HG03521 (cell line): ENCODE results near the gene AMBRA1.
A peak's percentile ranks its signal among the peaks of the same experiment; 100 is the strongest.

Source experiments
- ATAC-seq: cut with Tn5 transposase; IDR thresholded peaks from one replicate; pipeline ENCODE4 v1.9.1; 2021; ENCODE audit warnings: mild to moderate bottlenecking, moderate library complexity; ENCODE audit not compliant: unreplicated experiment

Gene AMBRA1

DNA sequence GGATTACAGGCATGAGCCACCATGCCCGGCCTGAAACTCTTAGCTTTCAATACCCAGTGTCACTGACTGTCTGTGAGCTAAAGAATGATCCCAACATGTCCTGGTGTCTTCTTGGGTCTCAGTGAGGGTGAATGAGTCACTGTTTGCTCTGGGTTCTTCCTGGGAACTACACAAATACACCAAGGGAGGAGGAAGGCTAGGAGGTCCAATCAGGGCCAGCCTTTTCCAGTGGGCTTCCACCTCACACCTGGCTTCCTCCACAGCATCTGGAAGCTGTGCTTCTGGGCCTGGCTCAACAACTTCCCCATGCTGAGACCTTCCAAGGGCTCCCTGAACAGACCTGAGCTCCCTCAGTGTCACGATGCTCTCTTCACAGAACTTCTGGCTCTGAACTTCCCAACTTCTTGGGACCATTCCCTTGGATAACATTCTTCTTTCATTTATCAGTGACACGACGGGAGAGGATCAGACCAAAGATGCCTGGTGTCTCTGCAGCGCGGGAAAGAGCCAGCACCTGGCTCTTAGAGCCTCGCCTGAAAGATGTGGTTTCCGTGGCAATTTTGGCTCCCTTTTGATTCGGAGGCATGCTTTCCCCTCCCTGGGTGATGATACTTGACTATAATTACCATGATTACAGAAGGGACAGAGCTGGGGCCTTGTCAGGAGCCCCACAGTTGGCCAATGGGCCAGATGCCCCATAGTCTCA, 179.9 kb downstream of the AMBRA1 start:
- no peak for ATAC-seq

DNA sequence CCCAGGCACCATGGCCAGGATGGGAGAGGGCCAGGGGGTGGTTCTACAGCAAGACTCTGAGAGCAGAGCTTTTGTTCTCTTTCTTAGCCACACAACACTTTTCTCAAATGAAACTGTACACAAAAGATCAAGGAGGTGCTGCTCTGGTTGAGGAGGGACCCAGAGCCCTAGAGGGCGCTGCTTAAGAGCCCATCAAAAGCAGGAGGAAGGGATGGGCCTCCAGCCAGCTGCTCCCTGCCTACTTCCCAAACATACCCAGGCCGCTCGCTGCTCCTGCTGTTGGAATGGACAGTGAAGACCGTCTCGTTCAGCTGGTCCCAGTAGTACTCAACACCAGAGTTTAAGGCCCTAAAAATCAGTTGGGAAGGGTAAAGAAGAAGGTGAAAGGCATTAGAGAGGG, 183.8 kb downstream of the AMBRA1 start:
- ATAC-seq, result no peak

DNA sequence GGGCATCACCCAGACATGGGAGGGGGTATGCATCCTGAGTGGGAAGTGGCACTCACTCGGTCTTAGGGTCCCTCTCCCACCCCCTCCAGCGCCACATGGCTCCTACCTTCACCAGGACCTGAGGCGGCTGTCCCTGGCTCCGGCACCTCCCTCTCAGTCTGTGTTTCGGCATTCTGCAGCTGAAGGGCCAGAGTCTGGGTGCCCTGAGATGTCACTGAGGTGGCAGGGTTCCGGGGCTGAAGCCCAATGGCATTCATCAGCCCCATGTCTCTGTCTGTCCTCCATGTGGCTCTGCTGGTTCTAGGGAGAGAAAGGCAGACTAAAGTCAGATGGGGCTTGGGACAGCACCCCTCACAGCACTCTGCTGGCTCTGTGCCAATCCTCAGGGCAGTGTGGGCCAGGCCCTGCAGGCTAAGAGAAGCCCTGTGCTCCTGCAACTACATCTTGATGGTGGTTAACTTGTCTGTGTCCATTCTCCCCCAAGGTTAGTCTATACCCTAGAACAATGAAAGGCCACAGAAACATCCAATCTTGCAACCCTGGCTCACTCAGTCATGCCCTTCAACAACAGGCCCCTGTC, 185.3 kb downstream of the AMBRA1 start:
- ATAC-seq, result no peak

DNA sequence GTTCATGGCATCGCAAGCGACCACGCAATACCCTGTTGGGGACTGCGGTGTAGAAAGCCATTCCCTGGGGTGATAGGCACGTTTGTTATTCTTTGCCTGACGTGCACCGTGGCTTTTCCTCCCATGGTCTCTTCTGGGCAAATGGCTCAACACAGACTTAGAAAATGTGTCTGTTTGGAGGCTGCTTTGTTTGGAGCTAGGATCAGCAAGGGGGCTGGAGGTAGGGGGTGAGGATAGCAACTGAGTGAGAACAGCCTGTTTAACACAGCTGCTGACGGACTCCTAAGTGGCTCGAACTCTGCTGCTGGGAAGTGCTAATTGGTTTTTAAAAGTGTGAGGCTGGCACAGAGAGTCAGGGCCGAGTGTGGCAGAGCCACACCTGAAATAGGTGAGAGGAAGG, 186.2 kb downstream of the AMBRA1 start:
- no peak for ATAC-seq

DNA sequence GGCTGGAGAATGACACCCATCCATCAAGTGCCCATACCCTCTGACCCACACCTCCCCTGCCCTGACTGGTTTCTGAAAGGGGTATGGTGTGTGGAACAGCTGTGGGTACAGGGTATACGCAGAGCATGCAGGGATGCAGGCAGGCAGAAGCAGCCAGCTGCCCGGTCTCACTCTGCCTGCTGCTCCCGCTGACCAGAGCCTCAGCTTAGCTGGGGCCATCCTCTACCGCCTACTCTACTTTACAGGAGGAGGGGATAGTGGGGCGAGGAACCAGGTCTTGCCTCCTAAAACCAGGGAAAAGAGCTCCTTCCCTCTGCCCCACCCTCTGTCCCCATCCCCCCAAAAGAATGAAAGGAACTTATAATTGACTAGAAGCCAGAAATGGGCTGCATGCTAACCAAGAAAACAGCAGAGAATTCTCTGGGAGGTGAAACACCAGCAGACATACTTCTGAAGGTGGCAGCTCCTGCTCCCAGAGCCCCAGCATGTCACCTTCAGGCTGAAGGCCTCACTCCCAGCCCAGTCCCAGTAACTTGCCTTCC, 189.3 kb downstream of the AMBRA1 start:
- no peak for ATAC-seq

DNA sequence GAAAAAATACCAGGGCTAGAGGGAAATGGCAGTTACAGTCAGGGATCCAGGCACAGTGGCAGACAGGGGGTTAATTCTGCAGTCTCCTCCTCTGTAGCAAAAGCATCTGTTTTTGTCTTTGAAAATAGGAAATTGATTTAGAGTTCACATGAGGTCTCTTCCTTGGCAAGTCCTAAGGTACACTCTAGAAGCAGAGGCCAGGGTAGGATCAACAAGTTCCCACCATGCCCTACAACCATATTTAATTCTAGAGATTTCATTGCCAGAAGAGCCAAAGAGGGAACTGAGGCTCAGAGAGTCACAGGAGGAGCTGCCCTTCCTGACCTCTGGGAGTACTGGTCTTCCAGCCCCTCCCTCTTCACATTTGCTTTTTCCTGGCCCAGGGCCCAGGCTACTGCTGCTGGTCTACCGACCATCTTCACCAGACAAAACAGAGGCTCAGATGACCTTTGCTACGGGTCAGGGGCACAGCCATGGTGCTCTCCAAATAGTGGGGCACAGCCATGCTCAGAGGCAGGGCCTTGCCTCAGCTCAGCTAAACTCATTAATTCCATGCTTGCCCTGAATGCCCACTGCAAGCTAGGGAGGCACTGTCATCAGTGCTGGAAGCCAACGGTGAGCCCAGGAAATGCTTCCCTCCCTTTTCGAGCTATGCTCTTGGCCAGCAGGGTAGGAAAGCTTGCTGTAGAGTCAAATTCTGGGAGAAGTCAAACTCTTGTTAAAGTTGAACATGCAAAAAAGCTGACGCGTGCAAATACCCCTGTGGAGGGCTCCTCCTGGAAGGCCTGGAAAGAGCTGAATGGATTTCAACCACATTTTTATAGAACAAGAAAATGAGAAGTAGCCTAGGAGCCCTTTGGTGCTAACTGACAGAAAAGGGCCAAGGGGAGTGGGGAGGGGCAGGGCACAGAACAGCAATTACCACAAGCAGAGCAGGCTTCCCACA, 190.6 kb downstream of the AMBRA1 start:
- ATAC-seq, result no peak

DNA sequence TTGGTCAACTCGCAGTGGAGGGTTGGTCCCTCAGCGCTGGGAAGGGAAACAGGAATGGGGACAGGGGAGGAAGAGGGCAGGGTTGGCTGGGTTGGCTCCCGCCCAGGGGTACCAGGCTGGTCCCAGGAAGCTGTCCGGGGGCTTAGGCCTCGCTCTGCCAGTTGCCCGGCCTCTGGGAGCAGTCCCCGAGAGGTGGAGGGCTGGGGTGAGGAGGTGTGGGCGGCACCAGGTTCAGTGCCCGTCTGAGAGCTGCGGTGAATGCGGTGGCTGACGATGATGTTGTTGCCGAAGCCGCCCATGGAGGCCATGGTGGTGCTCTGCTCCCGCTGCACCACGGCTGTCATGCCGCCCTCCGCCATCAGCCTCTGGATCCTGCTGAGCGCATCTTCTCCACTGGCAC, 196.3 kb downstream of the AMBRA1 start:
- no peak for ATAC-seq

DNA sequence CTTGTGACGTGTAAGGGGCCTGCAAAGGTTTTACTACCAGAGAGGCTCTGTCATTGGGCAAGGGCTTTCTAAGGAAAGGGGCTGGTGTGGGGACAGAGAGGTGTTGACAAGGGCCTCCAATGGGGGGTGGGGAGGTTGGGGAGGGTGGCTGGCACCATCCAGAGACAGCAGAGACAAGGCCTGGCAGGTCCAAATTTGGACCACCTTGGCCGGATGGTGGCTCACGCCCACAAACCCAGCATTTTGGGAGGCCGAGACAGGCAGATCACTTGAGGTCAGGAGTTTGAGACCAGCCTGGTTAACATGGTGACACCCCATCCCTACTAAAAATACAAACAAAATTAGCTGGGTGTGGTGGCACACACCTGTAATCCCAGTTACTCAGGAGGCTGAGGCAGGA, 200.1 kb downstream of the AMBRA1 start:
- no peak for ATAC-seq

DNA sequence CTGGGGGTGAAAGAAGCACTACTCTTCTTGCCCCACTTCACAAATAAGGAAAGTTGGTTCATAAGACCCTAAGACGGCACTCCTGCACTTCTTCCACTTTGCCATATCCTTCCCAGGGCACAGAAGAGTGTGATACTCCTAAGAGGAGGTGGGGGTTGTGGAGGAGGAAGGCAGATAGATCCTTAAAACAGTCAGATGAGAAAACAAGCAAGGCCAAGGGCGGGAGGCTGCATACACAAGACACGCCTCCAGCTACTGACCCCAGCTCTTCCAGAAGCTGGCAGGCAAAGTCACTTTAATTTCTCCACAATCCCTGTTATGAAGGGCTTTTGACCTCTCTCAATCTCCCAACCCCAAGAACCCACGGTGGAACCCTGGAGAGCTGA, 200.6 kb downstream of the AMBRA1 start:
- ATAC-seq, result no peak

DNA sequence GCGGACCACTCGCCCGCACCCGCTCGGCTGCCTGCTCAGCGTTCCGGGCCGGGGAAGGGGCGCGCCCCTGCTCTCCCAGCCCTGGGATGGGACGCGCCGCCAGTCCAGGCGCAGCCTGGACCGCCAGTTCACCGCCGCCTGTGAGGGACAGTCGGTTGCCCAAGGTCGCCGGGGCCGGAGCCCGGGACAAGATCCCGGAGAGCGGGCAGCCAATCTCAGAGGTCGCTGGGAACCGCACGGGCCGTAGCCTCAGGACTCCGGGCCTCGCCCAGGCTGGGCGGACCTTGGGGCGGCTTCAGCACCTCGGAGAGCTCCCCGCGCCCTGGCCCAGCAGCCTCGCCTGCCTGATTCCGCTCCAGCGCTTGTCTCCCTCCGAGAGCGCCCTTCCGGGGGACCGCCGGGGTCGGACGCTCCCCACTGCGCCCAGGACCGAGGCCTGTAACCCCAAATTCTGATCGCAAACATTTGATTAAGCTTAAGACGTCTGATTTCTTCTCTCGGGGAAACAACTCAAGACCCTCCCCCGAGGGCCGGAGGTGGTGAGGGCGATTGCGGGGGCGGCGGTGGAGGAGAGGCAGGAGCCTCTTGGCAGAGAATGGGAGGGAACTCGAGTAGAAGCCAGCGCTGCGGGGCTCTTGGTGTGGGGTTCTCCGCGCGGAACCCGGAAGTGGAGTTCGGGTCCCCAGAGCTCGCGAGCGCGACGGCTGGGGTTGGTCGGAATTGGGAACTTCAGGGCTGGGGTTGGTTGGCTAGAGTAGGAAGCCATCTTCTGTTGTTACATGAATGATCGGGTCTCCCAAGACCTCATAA, 201.2 kb downstream of the AMBRA1 start:
- ATAC-seq, result peak; percentile 63

DNA sequence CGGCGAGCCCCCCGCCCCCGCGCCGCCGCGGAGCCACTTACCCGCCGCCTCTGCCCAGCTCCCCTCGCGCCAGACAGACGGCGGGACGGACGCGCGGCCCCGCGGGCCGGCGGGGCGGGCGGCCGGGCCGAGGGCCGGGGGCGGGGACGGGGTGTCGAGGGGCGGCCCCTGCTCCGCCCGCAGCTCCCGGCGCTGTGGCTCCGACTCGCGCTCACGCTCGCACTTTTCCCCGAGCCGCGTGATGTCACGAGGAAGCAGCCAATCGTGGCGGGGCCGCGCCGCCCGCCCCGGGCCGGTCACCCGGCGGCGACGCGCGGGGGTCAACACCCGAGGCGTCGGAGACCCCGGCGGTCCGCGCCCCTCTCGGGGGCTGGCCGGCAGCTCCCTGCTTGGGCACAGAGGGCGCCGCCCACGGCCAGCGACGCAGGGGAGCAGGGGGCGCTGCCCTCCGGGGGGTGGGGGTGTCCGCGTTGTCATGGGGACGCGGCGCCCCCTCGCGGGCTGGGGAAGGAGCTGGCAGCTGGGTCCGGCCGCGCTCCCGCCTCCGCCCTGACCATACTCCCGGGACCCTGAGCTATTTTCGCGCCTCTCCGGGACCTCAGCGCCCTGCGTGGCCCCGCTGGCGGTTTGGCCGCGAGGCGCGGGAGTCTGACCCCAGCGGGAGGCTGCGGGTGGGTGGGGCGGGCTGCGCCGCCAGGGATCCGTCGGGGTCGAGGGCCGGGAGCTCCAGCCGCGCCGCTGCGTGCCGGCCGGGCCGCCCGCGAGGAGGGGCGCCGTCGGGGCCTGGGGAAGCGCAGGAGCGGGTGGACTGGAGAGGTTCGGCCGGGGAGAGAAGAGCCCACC, 202.0 kb downstream of the AMBRA1 start, which contains the start of gene CHRM4:
Gene CHRM4 (minus strand): TSS at position 199 of the 843 bp plus-strand sequence. CDS start 5,219 bp downstream, outside the sequence.
- peak; percentile 11 for ATAC-seq

DNA sequence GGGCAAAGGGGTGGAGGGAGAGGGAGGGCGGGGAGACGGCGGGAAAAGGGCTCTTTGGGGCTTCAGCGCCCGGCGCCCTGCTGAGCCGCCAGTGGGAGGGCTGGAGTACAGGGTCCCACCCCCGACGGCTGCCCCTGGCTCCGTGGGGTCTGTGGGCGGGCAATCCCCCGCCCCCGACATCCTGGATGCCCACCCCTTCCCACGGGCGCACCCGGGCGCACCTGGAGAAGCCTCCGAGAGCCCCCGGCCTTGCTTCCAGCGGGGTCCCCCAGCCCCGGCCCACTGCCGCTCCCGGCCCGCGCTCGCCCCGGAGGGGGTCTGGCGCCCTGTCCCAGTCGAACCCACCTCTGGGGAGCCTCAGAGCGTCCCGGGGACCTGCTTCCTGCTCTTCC, 202.6 kb downstream of the AMBRA1 start:
- ATAC-seq, result no peak

DNA sequence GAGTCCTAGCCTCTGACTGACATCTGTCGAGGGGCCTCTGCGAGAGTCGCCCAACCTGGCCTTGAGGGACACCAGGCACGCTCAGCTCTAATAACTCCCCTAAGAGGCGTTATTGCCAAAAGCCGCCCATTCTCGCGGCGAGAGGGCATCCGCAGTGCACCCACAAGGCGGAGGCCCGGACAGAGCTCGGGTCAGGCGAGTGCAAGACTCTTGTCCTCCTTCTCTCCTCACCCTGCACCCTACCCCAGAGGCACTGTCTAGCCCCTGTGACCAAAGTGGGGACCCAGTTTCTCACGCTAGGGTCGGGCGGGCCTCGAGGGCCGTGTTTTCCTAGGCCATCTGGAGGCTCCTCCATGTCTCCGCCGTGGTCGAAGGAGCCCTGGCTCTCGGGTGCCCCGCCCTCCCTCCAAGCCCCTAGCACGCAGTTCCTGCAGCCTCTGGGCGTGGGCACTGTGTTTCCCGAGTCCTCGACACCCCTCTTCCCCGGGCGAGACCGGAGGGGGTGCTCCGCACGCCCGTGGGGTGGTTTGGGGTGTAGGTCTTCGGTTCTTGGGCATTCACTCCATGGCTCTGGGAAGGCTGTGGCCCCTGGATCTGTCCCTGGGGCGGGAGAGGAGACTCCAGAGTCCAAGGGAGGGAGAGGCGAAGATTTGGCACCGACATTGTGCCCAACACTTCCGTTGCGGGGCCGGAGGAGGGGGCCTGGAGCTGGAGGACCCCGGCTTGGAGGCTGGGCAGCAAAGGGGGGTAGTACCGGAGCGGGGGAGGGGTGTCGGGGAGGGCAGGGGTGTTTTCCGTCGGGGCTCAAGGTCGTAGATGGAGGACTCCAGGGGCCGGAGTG, 203.3 kb downstream of the AMBRA1 start:
- no peak for ATAC-seq

DNA sequence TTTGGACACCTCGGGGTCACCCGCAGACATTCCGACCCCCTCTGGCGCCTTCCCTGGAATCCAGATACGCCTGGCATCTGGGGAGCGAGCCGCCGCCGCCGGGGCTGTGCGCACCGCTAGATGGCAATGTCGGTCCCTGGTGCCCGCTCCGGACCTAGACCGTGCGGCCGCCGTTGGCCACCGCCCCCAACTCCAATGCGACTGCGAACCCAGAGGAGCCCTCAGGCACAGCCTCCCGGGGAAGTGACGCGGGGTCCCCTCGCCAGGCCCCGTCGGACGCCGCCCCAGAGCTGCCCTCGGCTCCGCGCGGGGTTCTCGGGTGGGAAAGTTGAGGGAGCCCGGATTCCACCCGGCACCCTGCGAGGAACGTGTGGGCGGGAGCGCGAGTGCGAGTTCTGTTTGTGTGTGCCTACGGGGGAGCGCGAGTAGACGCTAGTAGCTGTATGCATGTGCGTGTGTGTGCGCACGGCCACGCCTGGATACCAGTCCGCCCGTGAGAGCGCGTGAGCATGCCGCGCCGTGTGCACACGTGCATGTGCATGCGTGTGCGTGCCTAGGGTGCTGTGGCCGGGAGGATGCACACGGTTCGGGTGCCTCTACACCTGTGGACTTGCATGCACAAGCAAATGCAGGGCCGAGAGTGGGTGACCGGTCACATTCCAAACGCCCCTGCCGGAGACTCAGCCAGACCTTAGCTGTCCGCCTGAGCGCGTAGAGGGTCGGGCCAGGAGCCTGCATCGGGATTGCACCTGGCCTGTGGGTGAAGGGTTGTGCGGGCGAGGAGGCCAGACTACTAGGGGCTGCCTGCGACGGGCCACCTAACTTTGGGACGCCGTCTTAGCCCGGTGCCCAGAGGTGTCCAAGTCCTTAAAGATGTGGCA, 204.1 kb downstream of the AMBRA1 start:
- peak; percentile 46 for ATAC-seq

DNA sequence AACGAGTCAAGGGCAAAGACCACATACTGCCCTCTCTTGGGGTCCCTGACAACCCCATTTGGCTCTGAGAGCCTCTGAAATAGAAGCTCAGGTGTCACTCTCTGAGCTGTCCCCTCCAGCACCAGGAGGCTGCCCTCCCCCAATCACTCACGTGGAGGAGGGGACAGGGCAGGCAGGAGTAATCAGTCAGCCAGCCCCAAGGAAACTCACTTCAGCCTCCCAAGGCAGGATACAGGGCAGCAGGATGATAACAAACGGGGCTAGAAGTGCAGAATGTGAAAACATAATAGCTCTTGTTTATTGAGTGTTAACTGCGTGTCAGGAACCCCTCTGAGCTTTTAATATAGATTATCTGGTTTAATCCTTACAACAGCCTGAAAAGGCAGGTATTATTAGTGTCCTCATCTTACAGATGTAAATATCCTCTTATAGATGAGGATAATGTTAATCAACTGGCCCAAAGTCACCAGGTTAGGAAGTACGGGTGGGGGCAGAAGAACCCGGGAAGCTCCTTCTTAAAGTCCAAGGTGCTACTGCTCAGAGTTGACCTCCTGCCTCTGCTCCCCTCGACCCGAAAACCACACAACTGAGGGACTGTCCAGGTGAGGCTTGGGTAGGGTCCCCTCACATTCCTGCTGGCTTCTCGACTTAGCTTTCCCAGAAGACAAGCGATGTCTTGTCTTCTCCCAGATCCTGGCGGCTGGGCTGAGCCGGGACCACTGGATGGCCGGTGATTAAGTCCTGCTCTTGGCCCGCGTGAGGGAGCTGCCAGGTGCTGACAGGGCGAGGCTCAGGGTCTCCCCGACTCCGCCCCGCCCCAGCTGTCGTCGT, 205.0 kb downstream of the AMBRA1 start:
- no peak for ATAC-seq

DNA sequence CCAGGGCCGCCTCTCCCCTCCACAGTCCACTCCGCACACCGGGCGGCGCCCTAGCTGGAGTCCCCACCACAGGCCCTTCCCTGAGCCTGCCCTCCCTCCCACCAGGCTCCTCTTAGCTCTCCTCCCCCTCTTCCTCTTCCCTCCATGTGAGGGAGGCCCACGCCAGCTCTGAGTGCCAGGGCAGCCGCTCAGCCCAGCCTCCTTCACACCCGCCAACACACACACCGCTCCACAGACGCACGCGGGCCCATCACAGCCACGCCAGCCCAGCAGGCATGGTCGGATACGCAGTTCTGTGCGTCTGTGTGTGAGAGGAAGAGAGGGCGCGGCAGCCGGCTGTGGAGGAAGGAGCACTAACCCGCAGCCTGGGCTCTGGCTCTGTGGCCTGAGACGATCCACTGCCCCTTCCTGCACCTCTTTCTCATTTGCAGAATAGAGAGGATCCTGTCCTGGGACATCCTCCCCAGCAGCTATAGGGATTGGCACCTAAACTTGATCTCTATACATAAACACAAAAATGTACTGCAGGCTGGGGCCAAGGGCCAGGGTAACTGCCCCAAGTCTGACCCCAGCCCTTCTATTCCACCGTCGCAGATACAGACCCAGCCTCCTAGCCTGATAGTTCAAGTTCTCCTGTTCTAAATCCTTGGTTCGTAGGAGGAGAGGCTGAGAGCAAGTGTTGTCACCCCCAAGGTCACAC, 205.8 kb downstream of the AMBRA1 start:
- no peak for ATAC-seq
